ENCODE results near the gene RNF32. TPM values are rescaled to one million over a fixed set of nuclear protein-coding genes. Genes with fewer than 3 reads are reported as not detected.
"Not testable (repeated sequence)": the region's sequence is repeated elsewhere in the genome, so short reads cannot be mapped to it uniquely, and the experiment has no call there.

The RNF32 gene
- total RNA-seq, 1 donor from 2014 or later, result 0.30 TPM

GRCh38 chr7:156701787-156702186, 61.2 kb downstream of the RNF32 start:
- intact Hi-C loops (cut with DNase I); DNase-seq (ENCODE audit: missing footprints): not testable (repeated sequence)

GRCh38 chr7:156702399-156702798, 61.8 kb downstream of the RNF32 start:
- no peak for ATAC-seq
- DNase-seq (ENCODE audit: missing footprints), result no peak
- intact Hi-C loops (cut with DNase I), result no loop called here

More at GRCh38 chr7:156701787-156702186, 61.2 kb downstream of the RNF32 start:
- ATAC-seq, result not testable (repeated sequence)

- DNase-seq (ENCODE audit: missing footprints) (peak; percentile 67), ATAC-seq (no peak)
- intact Hi-C loops (cut with DNase I), result no loop called here
Observed at GRCh38 chr7:156703209-156703608, 62.6 kb downstream of the RNF32 start.

- ATAC-seq, result peak; percentile 26
- no peak for DNase-seq (ENCODE audit: missing footprints)
- intact Hi-C loops (cut with DNase I), result no loop called here
Observed at GRCh38 chr7:156703773-156704482, 63.4 kb downstream of the RNF32 start.

- intact Hi-C loops (cut with DNase I), result no loop called here
- ATAC-seq, result no peak
Observed at GRCh38 chr7:156722043-156722826, 81.7 kb downstream of the RNF32 start.

GRCh38 chr7:156725073-156725472, 84.5 kb downstream of the RNF32 start:
- intact Hi-C loops (cut with DNase I), result no loop called here
- ATAC-seq (no peak), DNase-seq (ENCODE audit: missing footprints) (no peak)

More at GRCh38 chr7:156722043-156722826, 81.7 kb downstream of the RNF32 start:
- no peak for DNase-seq (ENCODE audit: missing footprints)

GRCh38 chr7:156725936-156726335, 85.4 kb downstream of the RNF32 start:
- ATAC-seq, result no peak
- intact Hi-C loops (cut with DNase I), result no loop called here
- DNase-seq (ENCODE audit: missing footprints), result no peak

Measured in Right ventricle myocardium inferior (tissue), 1 donor.